IMR-90 (cell line): ENCODE measurements around the gene JPT1. TPM values are rescaled to one million over a fixed set of nuclear protein-coding genes. Genes with fewer than 3 reads are reported as not detected.

Experiments
- ATAC-seq: fragments of 200-7000 bp; cut with Tn5 transposase; 2 replicates; pipeline ENCODE4 v1.9.1; 2020; ENCODE audit warnings: low read depth, mild to moderate bottlenecking, moderate library complexity
- BruUV-seq: library from RNA; stranded (reverse); fragments of 400-500 nt; replicated peaks from 2 replicates; lab custom pipeline; 2021; lab: Mats Ljungman, UMichigan
- CTCF ChIA-PET: fragments of 300-600 bp; formaldehyde crosslinking; extraction: SDS; loops from one replicate; lab custom pipeline; 2021; ENCODE audit warnings: antibody characterized with exemption; lab: Yijun Ruan, JAX
- POLR2A ChIA-PET: fragments of 300-600 bp; sonication (Branson Sonifier 250); formaldehyde crosslinking; loops from one replicate; lab custom pipeline; 2022; ENCODE audit warnings: antibody characterized with exemption; ENCODE audit not compliant: unreplicated experiment; lab: Charles Lee
- DNase-seq: peaks from one replicate; pipeline ENCODE4 v3.0.0; 2013
- H2AFZ ChIP-seq: replicated peaks from 2 replicates; pipeline ENCODE3; 2013; ENCODE audit warnings: low read length, mild to moderate bottlenecking; ENCODE audit not compliant: poor library complexity
- H2AK5ac ChIP-seq: 2 replicates; pipeline ENCODE4 v1.6.1; 2013; ENCODE audit warnings: low read depth, low read length, inconsistent platforms
- H2AK9ac ChIP-seq: replicated peaks from 2 replicates; pipeline ENCODE3; 2013; ENCODE audit warnings: mild to moderate bottlenecking, low read depth, low read length, moderate library complexity; ENCODE audit not compliant: poor library complexity
- H2BK120ac ChIP-seq: 2 replicates; pipeline ENCODE4 v1.6.1; 2013; ENCODE audit warnings: low read depth, low read length, inconsistent platforms
- H2BK15ac ChIP-seq: 3 replicates; pipeline ENCODE4 v1.6.1; 2013; ENCODE audit warnings: low read depth, low read length, inconsistent platforms
- H2BK20ac ChIP-seq: 2 replicates; pipeline ENCODE4 v1.6.1; 2013; ENCODE audit warnings: low read depth, mild to moderate bottlenecking, inconsistent platforms, low read length, moderate library complexity
- H2BK5ac ChIP-seq: 2 replicates; pipeline ENCODE4 v1.6.1; 2013; ENCODE audit warnings: mild to moderate bottlenecking, low read depth, low read length, inconsistent platforms; ENCODE audit not compliant: poor library complexity, severe bottlenecking
- H3K14ac ChIP-seq: replicated peaks from 2 replicates; pipeline ENCODE4 v1.6.1; 2013; ENCODE audit warnings: low read depth, low read length, inconsistent platforms
- H3K18ac ChIP-seq: 2 replicates; pipeline ENCODE4 v1.6.1; 2013; ENCODE audit warnings: low read depth, low read length, control low read depth
- H3K23ac ChIP-seq: 2 replicates; pipeline ENCODE4 v1.6.1; 2013; ENCODE audit warnings: low read depth, low read length, inconsistent platforms
- H3K27ac ChIP-seq: 2 replicates; pipeline ENCODE4 v1.5.1; 2013; ENCODE audit warnings: mild to moderate bottlenecking, control low read depth, low read length; ENCODE audit not compliant: insufficient read depth
- H3K27me3 ChIP-seq: 2 replicates; pipeline ENCODE4 v1.6.1; 2013; ENCODE audit warnings: low read length; ENCODE audit not compliant: control insufficient read depth, insufficient read depth
- H3K36me3 ChIP-seq: 2 replicates; pipeline ENCODE4 v1.6.1; 2013; ENCODE audit warnings: low read length, mixed read lengths; ENCODE audit not compliant: control insufficient read depth, insufficient read depth
- H3K4ac ChIP-seq: 2 replicates; pipeline ENCODE4 v1.6.1; 2013; ENCODE audit warnings: low read depth, low read length, inconsistent platforms
- H3K4me1 ChIP-seq: 2 replicates; pipeline ENCODE4 v1.6.1; 2013; ENCODE audit warnings: low read length, mixed read lengths; ENCODE audit not compliant: control insufficient read depth, insufficient read depth
- H3K4me2 ChIP-seq: 2 replicates; pipeline ENCODE4 v1.6.1; 2013; ENCODE audit warnings: low read depth, mild to moderate bottlenecking, control low read depth, low read length, moderate library complexity
- H3K4me3 ChIP-seq: 2 replicates; pipeline ENCODE4 v1.5.1; 2013; ENCODE audit warnings: low read depth, mild to moderate bottlenecking, control low read depth, low read length, moderate library complexity; ENCODE audit not compliant: insufficient read depth
- H3K56ac ChIP-seq: 2 replicates; pipeline ENCODE4 v1.6.1; 2013; ENCODE audit warnings: low read length, inconsistent platforms; ENCODE audit not compliant: insufficient read depth; ENCODE audit errors: extremely low read depth
- H3K79me1 ChIP-seq, 2 experiments: 2 replicates each; pipeline ENCODE4 v1.6.1; 2013; ENCODE audit warnings: low read length in 2 of 2, inconsistent platforms in 1 of 2, low read depth in 1 of 2
- H3K9ac ChIP-seq: 2 replicates; pipeline ENCODE4 v1.6.1; 2013; ENCODE audit warnings: low read depth, low read length, control low read depth
- H3K9me1 ChIP-seq: 2 replicates; pipeline ENCODE4 v1.6.1; 2013; ENCODE audit warnings: low read length, inconsistent platforms; ENCODE audit not compliant: insufficient read depth
- H3K9me3 ChIP-seq: 2 replicates; pipeline ENCODE4 v1.6.1; 2013; ENCODE audit warnings: low read length; ENCODE audit not compliant: control insufficient read depth, insufficient read depth
- H4K20me1 ChIP-seq: 2 replicates; pipeline ENCODE4 v1.6.1; 2013; ENCODE audit warnings: low read length, inconsistent platforms; ENCODE audit not compliant: insufficient read depth
- H4K5ac ChIP-seq: 2 replicates; pipeline ENCODE4 v1.6.1; 2013; ENCODE audit warnings: mild to moderate bottlenecking, low read depth, low read length, control low read depth
- H4K8ac ChIP-seq, 2 experiments: 2 replicates each; pipeline ENCODE4 v1.6.1; 2013; ENCODE audit warnings: low read depth in 2 of 2, low read length in 2 of 2, control low read depth in 1 of 2, inconsistent platforms in 1 of 2
- H4K91ac ChIP-seq: 2 replicates; pipeline ENCODE4 v1.6.1; 2013; ENCODE audit warnings: low read depth, low read length, inconsistent platforms; ENCODE audit not compliant: insufficient read depth
- CEBPB ChIP-seq: IDR thresholded peaks from 2 replicates; pipeline ENCODE4 v1.6.1; 2012; ENCODE audit warnings: low read depth, low read length, improper control_type of control experiment
- CHD1 ChIP-seq: IDR thresholded peaks from 2 replicates; pipeline ENCODE4 v1.6.1; 2012; ENCODE audit warnings: low read depth, low read length, improper control_type of control experiment
- CTCF ChIP-seq: conservative IDR thresholded peaks from 2 replicates; pipeline ENCODE4 v1.5.1; 2012; ENCODE audit warnings: mild to moderate bottlenecking, low read depth, low read length, improper control_type of control experiment
- ELK1 ChIP-seq: fragments of 150-350 bp; IDR thresholded peaks from 2 replicates; pipeline ENCODE4 v1.6.1; 2016; ENCODE audit warnings: low read depth, mild to moderate bottlenecking, low read length, moderate library complexity, borderline replicate concordance
- FOS ChIP-seq: fragments of 150-350 bp; IDR thresholded peaks from 2 replicates; pipeline ENCODE4 v1.6.1; 2016; ENCODE audit warnings: low read depth, low read length
- POLR2A ChIP-seq: IDR thresholded peaks from 2 replicates; pipeline ENCODE4 v1.6.1; 2012; ENCODE audit warnings: mild to moderate bottlenecking, low read depth, low read length
- RCOR1 ChIP-seq: IDR thresholded peaks from 2 replicates; pipeline ENCODE4 v1.6.1; 2012; ENCODE audit warnings: mild to moderate bottlenecking, low read length, improper control_type of control experiment; ENCODE audit not compliant: insufficient replicate concordance
- RFX5 ChIP-seq: IDR thresholded peaks from 2 replicates; pipeline ENCODE4 v1.8.0; 2012; ENCODE audit warnings: low read depth, mild to moderate bottlenecking, low read length, moderate library complexity
- SMC3 ChIP-seq: fragments of 150-350 bp; IDR thresholded peaks from 2 replicates; pipeline ENCODE4 v1.6.1; 2016; ENCODE audit warnings: low read depth, mild to moderate bottlenecking, antibody characterized with exemption, low read length, moderate library complexity
- USF2 ChIP-seq: fragments of 150-350 bp; IDR thresholded peaks from 2 replicates; pipeline ENCODE4 v1.6.1; 2017; ENCODE audit warnings: mild to moderate bottlenecking, antibody characterized with exemption, low read length, low read depth
- WGBS, 2 experiments: methylation state at CpG; one replicate each; pipeline versions ENCODE4 v1.1.5 to v1.1.7; 2013; ENCODE audit warnings: missing lambda C conversion rate in 2 of 2; ENCODE audit not compliant: insufficient read length in 1 of 2; ENCODE audit errors: extremely low coverage in 2 of 2; 5-methylcytosine and 5-hydroxymethylcytosine counted together
- dilution Hi-C: fragments of 300-500 bp; cut with HindIII; formaldehyde crosslinking; loops from one replicate; pipeline ENCODE4 v1.14.3; 2018; ENCODE audit warnings: low sequenced_read_pairs; ENCODE audit not compliant: unreplicated experiment
- in situ Hi-C: fragments of 300-500 bp; cut with MboI; formaldehyde crosslinking; loops from 3 replicates; pipeline ENCODE4 v1.14.3; 2019; ENCODE audit warnings: low sequenced_read_pairs, inconsistent platforms, mixed read lengths
- intact Hi-C: fragments of 100-400 bp; cut with micrococcal nuclease; formaldehyde crosslinking; loops from 2 replicates; pipeline ENCODE4 v1.10.0; 2022
- polyA plus RNA-seq, 3 experiments: library from polyadenylated mRNA; depleted of rRNA; stranded (reverse); fragments of >200 nt; gene quantifications; 2 replicates each; pipeline ENCODE4 v1.2.3, GENCODE V29; 2012; ENCODE audit warnings: low replicate concordance in 1 of 3
- total RNA-seq: library from RNA; depleted of rRNA; stranded (reverse); fragments of >200 nt; gene quantifications from 2 replicates; pipeline ENCODE4 v1.2.3, GENCODE V29; 2012

Gene JPT1
- total and polyA plus RNA-seq, 2 of the 4 experiments (the other 2 are of a cell fraction) = 118 to 272 TPM

GRCh38 chr17:75182319-75182568 is 27.9 kb upstream of the JPT1 start:
- Histone ChIP-seq H3K36me3 (peaks cover 19% of the 10 kb centered on the region), H4K8ac (no peak overlapping the region; a peak in 1 of 4 replicates), H2AFZ (peak overlapping the region; percentile 91), H3K4me1 (no peaks in the 10 kb centered on the region), H3K4ac (peak overlapping the region; percentile 96), H2BK15ac (no peak overlapping the region), H3K4me3 (peak overlapping the region; percentile 98), H3K9ac (peak overlapping the region; percentile 91), H4K91ac (no peak overlapping the region), H2BK120ac (no peak overlapping the region), H3K27me3 (no peaks in the 10 kb centered on the region), H3K56ac (no peak overlapping the region), H2AK9ac (peak overlapping the region; percentile 100), H4K5ac (no peak overlapping the region), H2BK20ac (no peak overlapping the region), H3K23ac (peak overlapping the region; percentile 41; the same call in 1 of the 2 replicates), H3K79me1 (peaks cover 3 to 29% of the 10 kb centered on the region in 2 experiments; a peak in 3 of 4 replicates), H3K14ac (peak overlapping the region; percentile 92), H3K4me2 (peak overlapping the region; percentile 98; the same call in 1 of the 2 replicates), H3K18ac (no peak overlapping the region), H4K20me1 (peaks cover 38% of the 10 kb centered on the region), H2BK5ac (peak overlapping the region; percentile 82), H3K27ac (peak overlapping the region; percentile 83), H2AK5ac (peak overlapping the region; percentile 78), H3K9me3 (no peaks in the 10 kb centered on the region), H3K9me1 (peaks cover 8% of the 10 kb centered on the region; the same call in 1 of the 2 replicates)
- ChIA-PET POLR2A (no interaction called here), CTCF (no interaction called here)
- intact Hi-C loops = no loop called here
- in situ Hi-C loops = no loop called here
- ATAC-seq = peak; percentile 2
- DNase-seq = no peak
- no TSS peak for BruUV-seq
- dilution Hi-C loops = no loop called here
- 0% methylated on average over 17 of the region's 33 CpGs; no CpG with 5 or more reads in 1 of the 2 experiments for WGBS, 2 experiments
- TF ChIP-seq SMC3 (no peak), ELK1 (no peak), CHD1 (no peak), FOS (no peak), RFX5 (no peak), POLR2A (no peak), CTCF (no peak), USF2 (no peak), CEBPB (no peak), RCOR1 (no peak)
